Muscle layer of duodenum (tissue), 2 donors: ENCODE measurements around the gene DES.

ENCODE experiments used
- H3K27ac ChIP-seq: one replicate; pipeline ENCODE4 v1.7.0; 2013; ENCODE audit warnings: mild to moderate bottlenecking, low read length
- H3K27me3 ChIP-seq: one replicate; pipeline ENCODE4 v1.7.0; 2013; ENCODE audit warnings: low read depth, mild to moderate bottlenecking, control low read depth, low read length
- H3K36me3 ChIP-seq, 2 donors: one replicate each; pipeline ENCODE4 v1.7.0; 2013; ENCODE audit warnings: low read length in 2 of 2, control low read depth in 1 of 2, mild to moderate bottlenecking in 1 of 2; ENCODE audit not compliant: insufficient read depth in 2 of 2, control insufficient read depth in 1 of 2
- H3K4me1 ChIP-seq, 2 donors: one replicate each; pipeline ENCODE4 v1.7.0; 2013; ENCODE audit warnings: low read length in 2 of 2, mild to moderate bottlenecking in 2 of 2, control low read depth in 1 of 2, moderate library complexity in 1 of 2; ENCODE audit not compliant: insufficient read depth in 2 of 2, control insufficient read depth in 1 of 2
- H3K4me3 ChIP-seq, 2 donors: one replicate each; pipeline ENCODE4 v1.7.0; 2013; ENCODE audit warnings: low read length in 2 of 2, low read depth in 1 of 2, mild to moderate bottlenecking in 1 of 2
- H3K9me3 ChIP-seq, 2 donors: one replicate each; pipeline ENCODE4 v1.7.0; 2013; ENCODE audit warnings: low read length in 2 of 2, control low read depth in 1 of 2, mild to moderate bottlenecking in 1 of 2; ENCODE audit not compliant: control insufficient read depth in 1 of 2
- donor health status: healthy.

Gene DES

DNA sequence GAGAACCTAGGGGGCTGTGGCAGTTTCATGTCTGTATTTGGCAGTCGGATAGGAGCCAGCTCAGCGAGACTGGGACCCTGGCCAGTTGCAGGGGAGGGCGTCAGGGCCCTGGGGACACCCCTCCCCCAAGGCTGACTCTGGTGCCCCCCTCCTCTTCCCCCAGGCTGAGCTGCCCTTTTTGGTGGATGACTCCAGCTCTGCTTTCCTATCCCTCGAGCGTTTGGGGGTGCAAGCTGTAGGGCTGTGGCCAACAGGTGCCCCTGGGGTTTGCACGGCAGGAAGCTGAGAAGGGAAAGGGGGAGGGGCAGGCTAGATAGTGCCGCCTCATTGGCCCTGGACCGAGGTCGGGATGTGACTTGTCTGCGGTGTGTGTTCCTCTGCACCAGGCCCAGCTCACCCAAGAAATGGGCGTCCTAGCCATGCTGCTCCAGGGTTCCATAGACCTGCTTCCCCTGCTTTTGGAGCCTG lies 42.9 kb downstream of the DES start:
- Histone ChIP-seq H3K4me3 (peak overlapping the region in 1 of 2 donors; percentile 48), H3K27me3 (no peaks in the 10 kb centered on the region), H3K9me3 (no peaks in the 10 kb centered on the region), H3K36me3 (peaks cover 0 to 14% of the 10 kb centered on the region in 2 donors), H3K4me1 (peaks cover 0 to 59% of the 10 kb centered on the region in 2 donors), H3K27ac (no peak overlapping the region)

DNA sequence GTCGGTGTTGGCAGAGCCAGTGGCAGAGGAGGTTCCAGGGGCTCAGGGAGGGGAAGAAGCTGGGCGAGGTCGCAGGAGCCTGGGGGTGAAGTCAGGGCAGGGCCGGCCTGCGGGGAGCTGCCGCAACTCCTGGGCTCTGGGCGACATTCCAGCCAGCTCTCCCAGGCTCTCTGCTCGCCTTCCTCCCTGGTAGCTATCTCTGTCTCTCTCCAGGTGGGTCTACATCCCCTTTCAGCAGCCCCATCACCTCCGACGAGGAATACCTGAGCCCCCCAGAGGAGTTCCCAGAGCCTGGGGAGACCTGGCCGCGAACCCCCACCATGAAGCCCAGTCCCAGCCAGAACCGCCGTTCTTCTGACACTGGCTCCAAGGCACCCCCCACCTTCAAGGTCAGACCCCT lies 43.5 kb downstream of the DES start:
- H3K4me1 ChIP-seq, result peaks cover 0 to 65% of the 10 kb centered on the region in 2 donors

GRCh38 chr2:219462349-219462748 lies 44.2 kb downstream of the DES start:
- Histone ChIP-seq H3K4me3 (no peak overlapping the region), H3K9me3 (no peaks in the 10 kb centered on the region), H3K36me3 (peaks cover 0 to 20% of the 10 kb centered on the region in 2 donors), H3K27me3 (no peaks in the 10 kb centered on the region), H3K27ac (no peak overlapping the region), H3K4me1 (peaks cover 0 to 72% of the 10 kb centered on the region in 2 donors)

More for the DNA sequence above, 43.5 kb downstream of the DES start:
- H3K4me3 ChIP-seq, result peak overlapping the region in 1 of 2 donors; percentile 48
- no peaks in the 10 kb centered on the region for H3K9me3 ChIP-seq
- H3K27ac ChIP-seq, result no peak overlapping the region
- peaks cover 0 to 19% of the 10 kb centered on the region in 2 donors for H3K36me3 ChIP-seq
- no peaks in the 10 kb centered on the region for H3K27me3 ChIP-seq

GRCh38 chr2:219464286-219465032 lies 46.3 kb downstream of the DES start:
- Histone ChIP-seq H3K4me1 (peaks cover 0 to 87% of the 10 kb centered on the region in 2 donors), H3K9me3 (no peaks in the 10 kb centered on the region), H3K27me3 (no peaks in the 10 kb centered on the region), H3K4me3 (no peak overlapping the region), H3K36me3 (peaks cover 0 to 20% of the 10 kb centered on the region in 2 donors), H3K27ac (no peak overlapping the region)

DNA sequence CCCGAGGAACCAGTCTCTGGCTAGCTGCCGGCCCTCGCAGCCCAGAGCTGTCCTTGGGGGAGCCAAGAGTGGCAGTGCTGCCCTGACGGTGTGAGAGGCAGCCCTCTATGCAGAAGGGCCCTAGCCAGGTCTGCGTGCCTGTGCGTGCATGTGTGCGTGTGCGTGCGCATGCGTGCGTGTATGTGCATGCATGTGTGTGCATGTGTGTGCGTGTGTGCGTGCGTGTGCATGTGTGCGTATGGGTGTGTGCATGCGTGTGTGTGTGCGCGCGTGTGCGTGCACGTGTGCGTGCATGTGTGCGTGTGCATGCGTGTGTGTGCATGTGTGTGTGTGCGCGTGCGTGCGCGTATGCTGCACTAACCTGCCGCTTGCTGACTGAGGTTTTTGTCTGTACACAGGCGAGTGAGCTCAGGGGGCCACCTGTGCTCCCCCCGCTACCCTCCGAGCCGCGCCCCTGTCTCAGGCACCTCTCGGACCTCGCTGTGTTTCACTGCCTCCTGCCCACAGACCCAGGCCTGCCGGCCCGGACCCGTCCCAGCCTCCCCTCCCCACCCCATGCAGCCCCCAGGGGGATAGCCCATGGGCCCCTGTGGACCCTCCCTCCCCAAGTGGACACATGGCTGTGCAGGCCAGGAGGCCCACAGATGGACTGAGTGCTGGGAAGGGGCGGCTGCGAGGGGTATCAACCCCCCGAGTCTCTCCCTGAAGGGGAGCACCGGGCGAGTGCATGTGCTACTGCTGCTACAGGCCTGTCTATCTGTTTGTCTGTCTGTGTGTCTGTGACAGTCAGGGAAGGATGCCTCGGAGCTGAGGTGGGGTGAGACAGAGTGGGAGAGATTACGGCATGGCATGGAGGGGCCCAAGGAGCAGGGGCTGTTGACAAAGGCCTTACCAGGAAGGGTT lies 47.7 kb downstream of the DES start:
- H3K27ac ChIP-seq, result no peak overlapping the region
- H3K27me3 ChIP-seq, result no peaks in the 10 kb centered on the region
- H3K4me3 ChIP-seq, result no peak overlapping the region
- H3K36me3 ChIP-seq, result peaks cover 0 to 20% of the 10 kb centered on the region in 2 donors
- H3K4me1 ChIP-seq, result peaks cover 0 to 86% of the 10 kb centered on the region in 2 donors
- H3K9me3 ChIP-seq, result no peaks in the 10 kb centered on the region

DNA sequence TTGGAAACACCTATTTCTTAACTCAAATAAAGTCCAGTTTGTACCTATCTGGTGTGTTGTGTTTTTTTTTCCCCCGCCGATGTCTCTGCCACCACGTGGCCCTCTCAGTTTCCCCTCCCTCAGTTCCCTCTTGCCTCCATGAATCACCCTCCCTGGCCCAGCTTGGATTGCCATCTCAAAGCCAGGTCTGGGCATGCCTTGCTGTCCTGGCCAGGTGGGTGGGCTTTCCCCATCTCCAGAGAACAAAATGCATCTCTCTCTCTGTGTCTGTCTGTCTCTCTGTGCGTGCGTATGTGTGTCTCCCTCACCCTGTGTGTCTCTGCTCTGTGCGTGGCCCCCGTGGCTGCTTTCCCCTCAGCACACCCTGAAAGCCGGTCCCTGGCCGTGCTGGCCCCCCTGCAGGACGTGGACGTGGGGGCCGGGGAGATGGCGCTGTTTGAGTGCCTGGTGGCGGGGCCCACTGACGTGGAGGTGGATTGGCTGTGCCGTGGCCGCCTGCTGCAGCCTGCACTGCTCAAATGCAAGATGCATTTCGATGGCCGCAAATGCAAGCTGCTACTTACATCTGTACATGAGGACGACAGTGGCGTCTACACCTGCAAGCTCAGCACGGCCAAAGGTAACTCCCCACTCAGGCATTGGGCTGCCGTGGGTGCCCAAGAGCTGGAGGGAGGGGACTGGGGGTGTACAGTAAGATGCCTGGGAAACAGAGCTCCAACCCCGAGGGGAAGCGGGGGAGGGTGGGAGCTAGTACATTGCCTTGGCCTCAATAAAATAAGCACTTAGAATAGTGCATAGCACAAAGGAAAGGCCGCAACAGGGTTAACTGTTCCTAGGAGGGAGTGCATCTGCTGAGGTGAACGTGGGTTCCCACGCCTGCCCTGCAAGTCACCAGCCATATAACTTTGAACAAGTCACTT lies 48.9 kb downstream of the DES start:
- H3K27ac ChIP-seq, result no peak overlapping the region
- peaks cover 0 to 76% of the 10 kb centered on the region in 2 donors for H3K4me1 ChIP-seq
- peaks cover 0 to 24% of the 10 kb centered on the region in 2 donors for H3K36me3 ChIP-seq
- no peak overlapping the region for H3K4me3 ChIP-seq
- no peaks in the 10 kb centered on the region for H3K9me3 ChIP-seq
- H3K27me3 ChIP-seq, result no peaks in the 10 kb centered on the region

GRCh38 chr2:219467736-219468075 lies 49.5 kb downstream of the DES start:
- no peak overlapping the region for H3K4me3 ChIP-seq
- H3K4me1 ChIP-seq, result peaks cover 0 to 70% of the 10 kb centered on the region in 2 donors
- H3K27ac ChIP-seq, result no peak overlapping the region
- H3K36me3 ChIP-seq, result peaks cover 0 to 31% of the 10 kb centered on the region in 2 donors
- no peaks in the 10 kb centered on the region for H3K9me3 ChIP-seq
- H3K27me3 ChIP-seq, result no peaks in the 10 kb centered on the region

GRCh38 chr2:219468410-219469185 lies 50.4 kb downstream of the DES start:
- peaks cover 0 to 35% of the 10 kb centered on the region in 2 donors for H3K36me3 ChIP-seq

DNA sequence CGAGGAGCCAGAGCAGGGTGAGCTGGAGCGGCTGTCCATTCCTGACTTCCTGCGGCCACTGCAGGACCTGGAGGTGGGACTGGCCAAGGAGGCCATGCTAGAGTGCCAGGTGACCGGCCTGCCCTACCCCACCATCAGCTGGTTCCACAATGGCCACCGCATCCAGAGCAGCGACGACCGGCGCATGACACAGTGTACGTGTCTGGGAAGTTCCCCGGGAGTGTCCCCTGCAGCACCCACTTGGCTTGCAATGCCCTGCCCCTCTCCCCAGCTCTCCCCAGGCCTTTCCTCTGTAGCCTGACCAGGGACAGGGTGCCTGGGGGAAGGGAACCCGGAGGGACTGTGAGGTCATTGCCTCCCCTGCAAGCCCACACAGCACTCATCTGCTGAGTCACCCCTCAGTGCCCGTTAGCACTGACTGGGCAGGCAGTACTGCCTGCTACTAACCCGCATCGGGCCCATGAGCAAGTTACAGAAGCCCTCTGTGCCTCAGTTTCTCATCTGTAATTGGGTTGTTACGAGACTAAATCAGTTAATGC lies 51.1 kb downstream of the DES start:
- Histone ChIP-seq H3K9me3 (no peaks in the 10 kb centered on the region), H3K4me3 (no peak overlapping the region), H3K27me3 (no peaks in the 10 kb centered on the region), H3K36me3 (peaks cover 0 to 38% of the 10 kb centered on the region in 2 donors), H3K27ac (no peak overlapping the region), H3K4me1 (peaks cover 0 to 58% of the 10 kb centered on the region in 2 donors)

More at GRCh38 chr2:219468410-219469185, 50.4 kb downstream of the DES start:
- peaks cover 0 to 65% of the 10 kb centered on the region in 2 donors for H3K4me1 ChIP-seq
- H3K9me3 ChIP-seq, result no peaks in the 10 kb centered on the region
- H3K27ac ChIP-seq, result no peak overlapping the region
- H3K27me3 ChIP-seq, result no peaks in the 10 kb centered on the region
- H3K4me3 ChIP-seq, result no peak overlapping the region

DNA sequence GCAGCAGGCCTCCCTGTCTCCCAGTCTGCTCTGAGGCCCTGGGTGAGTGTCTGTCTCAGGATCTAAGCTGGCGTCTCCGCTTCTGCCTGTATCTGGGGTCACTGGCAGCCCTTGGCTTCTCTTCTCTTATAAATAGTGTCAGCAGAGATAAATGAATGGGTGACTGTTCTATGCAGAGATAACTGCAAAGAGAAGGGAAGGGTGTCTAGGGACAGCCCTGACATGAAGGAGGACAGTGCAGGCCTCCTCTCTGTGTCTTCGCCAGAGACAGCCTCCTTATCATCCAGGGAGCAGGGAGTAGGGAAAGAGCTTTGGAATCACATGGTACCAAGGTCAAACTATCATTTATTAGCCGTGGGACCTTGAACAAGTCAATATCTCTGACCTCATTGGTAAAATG lies 52.3 kb downstream of the DES start:
- H3K4me3 ChIP-seq, result no peak overlapping the region
- H3K36me3 ChIP-seq, result peaks cover 0 to 29% of the 10 kb centered on the region in 2 donors
- peaks cover 0 to 47% of the 10 kb centered on the region in 2 donors for H3K4me1 ChIP-seq
- no peaks in the 10 kb centered on the region for H3K9me3 ChIP-seq
- no peak overlapping the region for H3K27ac ChIP-seq
- no peaks in the 10 kb centered on the region for H3K27me3 ChIP-seq
